ENCODE results near the gene ACSL5.
"Not testable (repeated sequence)": the region's sequence is repeated elsewhere in the genome, so short reads cannot be mapped to it uniquely, and the experiment has no call there.

Gene ACSL5

DNA sequence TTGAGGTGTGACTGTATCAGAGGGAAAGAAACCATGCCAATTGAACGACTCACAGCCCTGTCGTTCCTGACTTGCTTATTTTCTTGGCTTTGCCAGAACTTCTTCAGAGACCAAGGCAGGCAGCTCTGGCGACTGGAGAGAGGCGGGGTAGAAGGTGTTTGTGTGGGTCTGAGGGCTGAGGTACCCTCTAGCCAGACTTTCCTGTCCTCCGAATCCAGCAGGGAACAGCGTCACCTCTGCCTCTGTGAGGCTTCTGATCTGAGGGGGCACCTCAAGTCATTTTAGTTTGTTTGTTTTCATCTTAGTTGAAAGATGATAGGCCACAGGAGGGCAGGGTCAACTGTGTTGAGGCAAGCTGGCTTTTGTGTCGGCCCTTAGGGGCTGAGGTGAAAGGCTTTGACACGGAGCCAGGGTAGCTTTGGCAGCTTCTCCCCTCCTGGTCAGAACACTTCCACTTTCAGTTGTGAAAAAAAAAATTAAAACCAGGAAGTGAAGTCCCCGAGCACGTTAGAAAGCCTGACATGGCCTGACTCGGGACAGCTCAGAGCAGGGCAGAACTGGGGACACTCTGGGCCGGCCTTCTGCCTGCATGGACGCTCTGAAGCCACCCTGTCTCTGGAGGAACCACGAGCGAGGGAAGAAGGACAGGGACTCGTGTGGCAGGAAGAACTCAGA lies 1.9 kb downstream of the ACSL5 start:
- TF ChIP-seq, protein P1, sequence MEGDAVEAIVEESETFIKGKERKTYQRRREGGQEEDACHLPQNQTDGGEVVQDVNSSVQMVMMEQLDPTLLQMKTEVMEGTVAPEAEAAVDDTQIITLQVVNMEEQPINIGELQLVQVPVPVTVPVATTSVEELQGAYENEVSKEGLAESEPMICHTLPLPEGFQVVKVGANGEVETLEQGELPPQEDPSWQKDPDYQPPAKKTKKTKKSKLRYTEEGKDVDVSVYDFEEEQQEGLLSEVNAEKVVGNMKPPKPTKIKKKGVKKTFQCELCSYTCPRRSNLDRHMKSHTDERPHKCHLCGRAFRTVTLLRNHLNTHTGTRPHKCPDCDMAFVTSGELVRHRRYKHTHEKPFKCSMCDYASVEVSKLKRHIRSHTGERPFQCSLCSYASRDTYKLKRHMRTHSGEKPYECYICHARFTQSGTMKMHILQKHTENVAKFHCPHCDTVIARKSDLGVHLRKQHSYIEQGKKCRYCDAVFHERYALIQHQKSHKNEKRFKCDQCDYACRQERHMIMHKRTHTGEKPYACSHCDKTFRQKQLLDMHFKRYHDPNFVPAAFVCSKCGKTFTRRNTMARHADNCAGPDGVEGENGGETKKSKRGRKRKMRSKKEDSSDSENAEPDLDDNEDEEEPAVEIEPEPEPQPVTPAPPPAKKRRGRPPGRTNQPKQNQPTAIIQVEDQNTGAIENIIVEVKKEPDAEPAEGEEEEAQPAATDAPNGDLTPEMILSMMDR (conservative IDR thresholded peaks at IDR 0.05; ENCODE audit: low read depth, low read length), result no peak
- H3K4me3 ChIP-seq (ENCODE audit: low read length), result no peak overlapping the region
- no peak for DNase-seq (ENCODE audit: low read depth)

GRCh38 chr10:112376396-112376790 lies 2.5 kb downstream of the ACSL5 start:
- TF ChIP-seq, protein P1 (conservative IDR thresholded peaks at IDR 0.05; ENCODE audit: low read depth, low read length), result no peak
- no peak for DNase-seq (ENCODE audit: low read depth)
- H3K4me3 ChIP-seq (ENCODE audit: low read length), result no peak overlapping the region

DNA sequence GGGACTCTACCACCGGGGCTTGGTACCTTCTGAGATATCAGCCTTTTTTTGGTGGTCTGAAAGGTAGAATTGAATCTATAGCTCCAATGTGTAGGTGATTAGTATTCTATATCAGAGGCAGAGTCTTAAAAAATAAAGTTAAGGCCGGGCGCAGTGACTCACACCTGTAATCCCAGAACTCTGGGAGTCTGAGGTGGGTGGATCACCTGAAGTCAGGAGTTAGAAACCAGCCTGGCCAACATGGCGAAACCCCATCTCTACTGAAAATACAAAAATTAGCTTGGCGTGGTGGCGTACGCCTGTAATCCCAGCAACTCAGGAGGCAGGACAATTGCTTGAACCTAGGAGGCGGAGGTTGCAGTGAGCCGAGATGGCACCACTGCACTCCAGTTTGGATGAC lies 3.2 kb downstream of the ACSL5 start:
- not testable (repeated sequence) for H3K4me3 ChIP-seq (ENCODE audit: low read length); DNase-seq (ENCODE audit: low read depth)

- DNase-seq (ENCODE audit: low read depth), result no peak
- TF ChIP-seq, protein P1 (conservative IDR thresholded peaks at IDR 0.05; ENCODE audit: low read depth, low read length), result no peak
- no peak overlapping the region for H3K4me3 ChIP-seq (ENCODE audit: low read length)
Observed at GRCh38 chr10:112379635-112380296, 5.8 kb downstream of the ACSL5 start.

DNA sequence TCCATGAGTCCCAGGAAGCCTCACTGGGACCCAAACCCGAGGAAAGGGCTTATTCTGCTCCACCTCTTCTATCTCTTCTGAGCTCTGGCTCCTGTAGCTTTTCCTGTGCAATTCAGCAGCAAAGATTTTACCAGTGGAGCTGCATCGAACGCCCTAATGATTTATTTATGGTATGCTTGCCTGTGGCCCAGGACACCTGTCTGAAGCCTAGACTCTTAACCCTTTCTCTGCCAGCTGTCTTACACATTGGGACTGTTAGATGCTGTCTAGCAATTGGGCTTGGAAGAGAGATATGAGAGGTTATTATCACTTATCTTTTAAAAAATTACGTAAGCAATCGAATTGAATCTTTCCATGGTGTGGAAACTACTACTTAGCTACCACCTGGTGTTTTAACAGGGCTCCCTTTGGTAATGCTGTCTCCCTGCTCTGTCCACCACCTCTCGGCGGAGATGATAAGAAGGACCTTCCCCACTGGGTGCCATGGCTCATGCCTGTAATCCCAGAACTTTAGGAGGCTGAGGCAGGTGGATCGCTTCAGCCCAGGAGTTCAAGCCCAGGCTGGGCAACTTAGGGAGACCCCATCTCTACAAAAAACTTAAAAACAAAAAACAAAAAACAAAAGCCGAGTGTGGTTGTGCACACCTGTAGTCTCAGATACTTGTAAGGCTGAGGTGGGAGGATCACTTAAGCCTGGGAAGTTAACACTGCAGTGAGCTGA lies 8.8 kb downstream of the ACSL5 start:
- no peak for DNase-seq (ENCODE audit: low read depth)
- H3K4me3 ChIP-seq (ENCODE audit: low read length), result no peak overlapping the region
- TF ChIP-seq, protein P1 (conservative IDR thresholded peaks at IDR 0.05; ENCODE audit: low read depth, low read length), result no peak

DNA sequence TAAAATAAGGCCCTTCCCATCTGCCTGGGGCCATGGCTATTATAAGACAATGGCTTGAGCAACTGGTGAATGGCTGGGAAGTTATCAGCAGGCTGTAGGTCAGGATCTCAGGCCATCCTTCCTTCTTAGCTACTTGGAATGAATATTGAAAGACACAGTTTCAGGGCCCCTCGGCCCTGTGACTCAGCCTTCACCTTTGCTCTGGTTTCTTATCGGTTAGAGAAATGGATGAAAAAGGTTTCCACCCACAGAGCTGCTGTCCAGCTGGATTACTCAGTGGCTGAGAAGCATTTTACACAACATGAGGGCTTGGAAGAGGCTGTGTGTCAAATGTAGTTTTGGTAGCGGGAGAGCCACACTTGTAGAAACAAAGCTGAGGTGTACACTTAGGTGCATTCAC lies 9.4 kb downstream of the ACSL5 start:
- DNase-seq (ENCODE audit: low read depth), result peak; percentile 37
- H3K4me3 ChIP-seq (ENCODE audit: low read length), result no peak overlapping the region
- TF ChIP-seq, protein P1 (conservative IDR thresholded peaks at IDR 0.05; ENCODE audit: low read depth, low read length), result no peak

DNA sequence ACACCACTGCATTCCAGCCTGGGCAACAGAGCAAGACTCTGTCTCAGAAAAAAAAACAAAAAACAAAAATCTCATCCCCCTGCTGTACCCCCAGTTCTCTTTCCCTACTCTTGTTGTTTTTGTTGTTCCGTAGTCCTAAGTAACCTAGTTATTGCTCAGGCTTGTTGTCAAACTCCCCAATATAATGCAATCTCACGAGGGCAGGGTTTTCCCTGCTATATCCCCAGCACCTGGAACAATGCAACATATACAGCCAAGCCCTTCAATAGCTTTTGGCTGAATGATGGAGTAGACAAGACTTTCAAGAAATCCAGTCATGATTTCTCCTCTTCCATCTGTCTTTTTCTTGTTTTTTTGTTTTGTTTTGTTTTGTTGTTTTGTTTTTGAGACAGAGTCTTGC lies 10.2 kb downstream of the ACSL5 start:
- TF ChIP-seq, protein P1 (conservative IDR thresholded peaks at IDR 0.05; ENCODE audit: low read depth, low read length), result no peak
- H3K4me3 ChIP-seq (ENCODE audit: low read length), result no peak overlapping the region
- DNase-seq (ENCODE audit: low read depth), result no peak
